ENCODE measurements around the gene BCL7A.
"Not testable (repeated sequence)": the region's sequence is repeated elsewhere in the genome, so short reads cannot be mapped to it uniquely, and the experiment has no call there.

The BCL7A gene

DNA sequence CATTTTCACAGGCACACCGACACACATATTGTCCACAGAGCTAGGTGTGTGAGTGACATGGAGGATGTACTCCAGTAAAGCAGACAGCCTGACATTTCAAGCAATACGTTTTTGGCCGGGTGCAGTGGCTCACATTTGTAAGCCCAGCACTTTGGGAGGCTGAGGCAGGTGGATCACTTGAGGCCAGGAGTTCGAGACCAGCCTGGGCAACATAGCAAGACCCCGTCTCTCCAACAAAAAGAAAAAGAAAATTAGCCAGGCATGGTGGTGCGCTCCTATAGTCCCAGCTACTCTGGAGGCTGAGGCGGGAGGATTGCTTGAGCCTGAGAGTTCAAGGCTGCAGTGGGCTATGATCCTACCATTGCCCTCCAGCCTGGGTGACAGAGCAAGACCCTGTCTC, 34.7 kb downstream of the BCL7A start:
- not testable (repeated sequence) for DNase-seq

- no peak for DNase-seq
These were observed 35.5 kb downstream of the BCL7A start for GRCh38 chr12:122057007-122057735.

- DNase-seq: no peak
These were observed 36.1 kb downstream of the BCL7A start for GRCh38 chr12:122057769-122058168.

- DNase-seq: no peak
These were observed 37.0 kb downstream of the BCL7A start for GRCh38 chr12:122058549-122059149.

DNA sequence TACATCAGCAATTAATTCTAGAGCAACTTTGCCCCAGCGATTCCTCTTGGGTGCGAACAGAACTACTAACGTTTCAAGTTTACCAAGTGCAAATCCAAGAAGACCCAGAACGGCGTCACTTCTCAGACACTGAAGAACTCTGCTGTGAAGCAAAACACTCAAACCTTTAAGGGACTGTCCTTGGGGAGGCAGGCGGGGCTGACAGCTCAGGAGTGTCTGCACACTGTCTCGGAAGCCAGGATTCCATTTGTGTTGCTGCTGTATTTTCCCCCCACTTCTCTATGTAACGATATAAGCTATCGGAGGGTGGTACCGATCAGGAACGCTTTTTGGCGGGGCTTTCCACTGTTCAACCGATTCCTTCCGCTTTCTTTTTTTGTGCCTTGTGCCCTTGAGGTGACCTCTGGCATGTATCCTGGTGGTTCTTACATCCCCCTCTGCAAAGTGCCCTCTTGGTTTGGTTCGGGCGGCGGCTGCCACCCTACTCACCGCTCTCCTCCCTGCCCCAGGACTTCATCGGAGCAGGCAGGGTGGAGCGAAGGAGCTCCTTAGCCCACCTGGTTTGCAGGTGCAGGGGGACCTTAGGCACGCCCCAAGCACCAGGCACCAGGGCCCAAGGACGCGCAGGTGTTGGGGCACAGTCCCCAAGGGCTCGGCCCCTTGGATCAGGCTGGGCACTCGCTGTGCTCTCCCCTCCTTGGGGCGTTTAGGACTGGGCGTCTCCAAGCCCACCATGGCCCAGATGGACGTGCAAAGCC, 37.7 kb downstream of the BCL7A start:
- DNase-seq: no peak

GRCh38 chr12:122060081-122060501, 38.4 kb downstream of the BCL7A start:
- DNase-seq: no peak

DNA sequence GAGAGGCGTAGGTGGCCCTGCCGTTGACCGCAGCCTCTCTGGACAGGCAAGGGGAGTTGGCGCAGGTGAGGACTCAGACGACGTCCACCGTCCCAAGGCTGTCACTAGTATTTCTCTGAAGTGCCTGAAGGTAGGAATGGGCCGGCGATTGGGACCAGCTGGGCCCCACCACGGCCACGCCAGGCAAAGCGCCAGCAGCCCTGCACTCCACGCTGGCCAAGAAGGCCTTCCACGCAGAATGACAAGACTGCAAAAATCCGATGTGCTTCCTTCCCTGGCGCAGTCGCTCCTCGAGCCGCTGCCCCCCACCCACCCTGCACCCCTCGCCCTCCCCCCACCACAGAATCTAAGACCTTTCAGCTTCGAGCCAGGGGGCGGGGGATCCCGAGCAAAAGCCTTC, 39.6 kb downstream of the BCL7A start:
- DNase-seq: no peak

GRCh38 chr12:122062832-122063693, 41.4 kb downstream of the BCL7A start:
- DNase-seq: no peak

DNA sequence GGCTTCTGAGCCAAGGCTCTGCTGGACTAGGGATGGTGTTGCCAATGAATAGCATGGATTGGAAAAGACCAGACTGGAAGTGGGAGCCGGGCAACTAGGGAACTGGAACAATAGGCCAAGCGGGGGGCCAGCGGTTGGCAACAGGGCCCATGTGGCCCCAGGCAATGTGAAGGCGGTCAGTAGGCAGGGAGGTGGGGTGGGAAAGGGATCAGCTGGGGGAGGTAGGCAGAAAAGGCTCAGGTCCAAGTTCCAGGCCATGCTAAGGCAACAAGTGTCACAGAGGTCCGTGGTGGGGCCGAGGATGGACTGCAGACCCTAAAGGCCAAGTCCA, 42.0 kb downstream of the BCL7A start:
- no peak for DNase-seq

DNA sequence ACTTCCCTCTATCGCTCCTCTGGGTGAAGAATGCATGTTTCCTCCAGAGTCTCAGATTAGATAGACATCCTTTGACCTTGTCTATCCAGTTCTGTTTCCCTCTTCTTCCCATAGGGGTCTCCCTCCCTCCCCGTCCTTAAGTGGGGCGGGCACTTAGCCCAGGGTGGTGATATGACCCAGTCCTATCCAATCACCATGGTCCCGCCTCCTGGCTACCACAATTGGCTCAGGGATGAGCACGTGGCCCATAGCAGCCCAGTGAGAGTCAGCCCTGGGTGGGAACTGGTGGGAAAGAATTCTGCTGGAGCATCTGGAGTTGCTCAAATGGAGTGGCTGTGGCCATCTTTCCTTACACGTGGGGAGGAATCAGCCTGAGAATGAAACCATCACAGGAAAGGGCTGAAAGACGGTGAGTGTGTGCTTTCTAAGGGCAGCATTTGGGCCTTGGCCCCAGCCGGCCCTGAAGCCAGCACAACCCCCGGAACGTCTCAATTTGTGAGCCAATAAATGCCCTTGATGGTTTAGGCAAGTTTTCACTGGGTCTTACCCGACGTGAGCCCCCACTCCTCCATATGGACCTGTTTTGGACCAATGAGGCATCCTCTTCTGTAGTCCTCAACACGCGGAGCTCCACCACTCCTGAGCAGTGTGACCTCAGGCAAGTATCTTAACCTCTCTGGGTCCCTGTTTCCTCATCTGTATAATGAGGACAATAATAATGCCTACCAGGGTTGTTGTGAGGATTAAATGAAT, 42.5 kb downstream of the BCL7A start:
- peak; percentile 51 for DNase-seq

DNA sequence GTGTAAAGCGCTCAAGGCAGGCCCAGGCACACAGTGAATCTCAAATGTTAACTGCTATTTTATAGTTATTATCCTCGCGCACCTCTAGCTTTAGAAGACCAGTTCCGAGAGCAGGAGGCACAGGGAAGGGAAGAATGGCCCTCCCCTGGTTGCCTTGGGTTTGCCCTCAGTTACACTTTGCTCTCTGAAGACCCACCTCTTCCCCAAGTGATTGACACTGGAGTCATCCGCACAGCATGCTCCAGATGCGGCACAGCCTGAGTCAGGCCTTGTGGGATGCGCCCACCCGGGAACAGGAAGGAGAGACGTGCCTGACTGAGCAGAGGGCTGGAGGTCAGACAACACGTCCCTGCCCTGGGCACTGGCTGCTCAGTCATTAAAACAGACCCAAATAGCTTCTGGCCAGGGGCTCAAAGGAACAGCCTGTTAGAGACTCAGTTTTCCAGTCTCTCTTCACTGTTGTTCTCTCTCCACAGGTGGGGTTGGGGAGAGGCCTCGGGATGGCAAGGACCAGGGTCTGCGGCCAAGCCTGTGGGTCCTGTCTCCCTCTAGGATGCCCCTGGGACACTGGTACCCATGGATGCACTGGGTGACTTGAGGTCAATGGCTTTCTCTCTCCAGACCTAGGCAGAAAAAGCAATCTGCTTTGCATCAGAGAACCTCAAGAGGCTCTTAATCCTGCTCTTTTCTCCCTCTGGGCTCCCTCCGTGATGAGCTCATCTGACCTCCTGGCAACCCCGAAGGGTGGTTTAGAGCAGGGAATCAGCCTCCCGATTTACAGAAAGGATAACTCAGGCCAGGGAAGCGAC, 43.3 kb downstream of the BCL7A start:
- DNase-seq: peak; percentile 77

GRCh38 chr12:122067548-122067947, 45.9 kb downstream of the BCL7A start:
- no peak for DNase-seq

- no peak for DNase-seq
These were observed 46.3 kb downstream of the BCL7A start for GRCh38 chr12:122067966-122068365.

DNA sequence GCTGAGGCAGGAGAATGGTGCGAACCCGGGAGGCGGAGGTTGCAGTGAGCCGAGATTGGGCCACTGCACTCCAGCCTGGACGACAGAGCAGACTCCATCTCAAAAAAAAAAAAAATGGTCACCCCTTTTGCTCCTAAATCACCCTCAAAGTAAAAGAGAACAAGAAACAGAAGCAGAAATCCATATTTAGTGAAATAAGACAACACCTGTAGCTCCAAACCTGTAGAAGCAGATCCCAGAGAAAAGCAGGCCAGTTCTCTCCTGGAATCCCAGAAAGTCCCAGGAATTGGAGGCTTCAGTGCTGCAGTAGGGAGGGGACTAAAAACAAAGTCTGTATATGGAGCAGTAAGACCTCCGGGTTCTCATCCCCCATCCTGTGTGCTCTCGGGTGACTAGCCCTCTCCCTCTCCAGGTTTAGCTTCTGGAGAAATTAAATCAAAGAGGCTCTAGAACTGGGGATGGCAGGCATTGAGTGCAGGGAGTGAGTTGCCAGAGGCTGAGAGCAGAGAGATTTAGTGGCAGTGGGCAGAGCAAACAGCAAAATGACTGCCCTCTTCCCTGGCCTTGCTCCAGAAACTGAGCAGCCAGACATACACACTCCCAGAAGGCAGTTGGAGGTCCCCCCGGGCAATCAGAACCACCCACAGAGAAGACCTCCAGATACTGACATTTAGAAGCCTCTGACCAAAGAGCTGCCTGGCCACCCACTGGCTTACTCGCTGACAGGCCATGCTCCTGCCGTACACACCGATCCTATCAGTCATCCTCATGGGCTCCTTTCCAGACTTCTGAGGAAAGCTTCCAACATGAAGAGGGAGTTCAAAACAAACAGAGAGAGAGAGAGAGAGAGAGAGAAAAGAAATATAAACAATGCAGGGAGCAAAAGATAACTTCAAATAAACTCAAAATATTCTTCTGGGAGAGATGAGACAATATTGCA, 50.6 kb downstream of the BCL7A start:
- no peak for DNase-seq

GRCh38 chr12:122073815-122074214, 52.1 kb downstream of the BCL7A start:
- no peak for DNase-seq

DNA sequence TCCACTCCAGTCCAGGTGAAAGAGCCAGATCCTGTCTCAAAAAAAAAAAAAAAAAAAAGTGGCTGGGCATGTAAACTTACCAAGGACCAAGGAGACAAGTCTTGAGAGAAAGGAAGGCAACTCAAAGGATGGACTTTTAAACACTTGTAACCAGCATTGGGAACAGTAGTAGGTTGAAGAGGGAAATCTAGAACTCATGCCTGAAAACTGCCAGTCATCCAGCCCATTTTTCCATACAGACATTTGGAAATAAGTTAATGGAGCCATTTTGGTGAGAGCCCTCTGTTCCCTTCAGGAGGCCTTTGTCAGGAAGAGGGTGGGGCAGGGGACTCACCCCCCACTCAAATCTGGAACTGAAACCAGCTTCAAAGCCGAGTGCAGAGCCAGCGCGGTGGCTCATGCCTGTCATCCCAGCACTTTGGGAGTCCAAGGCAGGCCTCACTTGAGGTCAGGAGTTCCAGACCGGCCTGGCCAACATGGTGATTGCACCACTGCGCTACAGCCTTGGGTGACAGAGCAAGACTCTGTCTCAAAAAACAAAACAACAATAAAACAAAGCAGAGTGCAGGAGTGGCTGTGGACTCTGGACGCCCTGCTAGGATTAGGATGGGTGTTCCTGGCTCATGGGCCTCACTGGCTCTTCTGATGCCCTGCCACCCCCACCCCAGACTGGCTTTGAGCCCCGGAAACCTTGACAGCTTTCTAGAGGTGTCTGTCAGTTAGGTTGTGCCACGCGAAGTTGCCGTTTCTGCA, 55.2 kb downstream of the BCL7A start:
- no peak for DNase-seq

- peak; percentile 90 for DNase-seq
These were observed 56.7 kb downstream of the BCL7A start, which contains the start of gene MLXIP for GRCh38 chr12:122078141-122079032. TSS of gene MLXIP (plus strand) at chr12:122078756. CDS start at chr12:122078854, 98 bp downstream.

- no peak for DNase-seq
These were observed 57.4 kb downstream of the BCL7A start for GRCh38 chr12:122079033-122079531.
